GM12864 (cell line): ENCODE results near the gene GADD45GIP1.
"Not testable (repeated sequence)": the region's sequence is repeated elsewhere in the genome, so short reads cannot be mapped to it uniquely, and the experiment has no call there.

ENCODE experiments used
- DNase-seq: peaks from one replicate; pipeline ENCODE4 v3.0.0-alpha.2; 2011; ENCODE audit warnings: low read depth
- H3K4me3 ChIP-seq: 2 replicates; pipeline ENCODE4 v1.5.1; 2011; ENCODE audit warnings: mild to moderate bottlenecking, low read depth, low read length, control low read depth
- TF ChIP-seq, protein P1 (sequence below): IDR thresholded peaks from 2 replicates; pipeline ENCODE4 v1.5.1; 2011; ENCODE audit warnings: low read depth, mild to moderate bottlenecking, moderate library complexity, low read length, control low read depth, inconsistent platforms; ENCODE audit errors: missing control alignments

The GADD45GIP1 gene

GRCh38 chr19:12983542-12984142 lies 26.6 kb upstream of the GADD45GIP1 start:
- H3K4me3 ChIP-seq = no peak overlapping the region
- no peak for DNase-seq
- TF ChIP-seq, protein P1, sequence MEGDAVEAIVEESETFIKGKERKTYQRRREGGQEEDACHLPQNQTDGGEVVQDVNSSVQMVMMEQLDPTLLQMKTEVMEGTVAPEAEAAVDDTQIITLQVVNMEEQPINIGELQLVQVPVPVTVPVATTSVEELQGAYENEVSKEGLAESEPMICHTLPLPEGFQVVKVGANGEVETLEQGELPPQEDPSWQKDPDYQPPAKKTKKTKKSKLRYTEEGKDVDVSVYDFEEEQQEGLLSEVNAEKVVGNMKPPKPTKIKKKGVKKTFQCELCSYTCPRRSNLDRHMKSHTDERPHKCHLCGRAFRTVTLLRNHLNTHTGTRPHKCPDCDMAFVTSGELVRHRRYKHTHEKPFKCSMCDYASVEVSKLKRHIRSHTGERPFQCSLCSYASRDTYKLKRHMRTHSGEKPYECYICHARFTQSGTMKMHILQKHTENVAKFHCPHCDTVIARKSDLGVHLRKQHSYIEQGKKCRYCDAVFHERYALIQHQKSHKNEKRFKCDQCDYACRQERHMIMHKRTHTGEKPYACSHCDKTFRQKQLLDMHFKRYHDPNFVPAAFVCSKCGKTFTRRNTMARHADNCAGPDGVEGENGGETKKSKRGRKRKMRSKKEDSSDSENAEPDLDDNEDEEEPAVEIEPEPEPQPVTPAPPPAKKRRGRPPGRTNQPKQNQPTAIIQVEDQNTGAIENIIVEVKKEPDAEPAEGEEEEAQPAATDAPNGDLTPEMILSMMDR = peak; percentile 81

DNA sequence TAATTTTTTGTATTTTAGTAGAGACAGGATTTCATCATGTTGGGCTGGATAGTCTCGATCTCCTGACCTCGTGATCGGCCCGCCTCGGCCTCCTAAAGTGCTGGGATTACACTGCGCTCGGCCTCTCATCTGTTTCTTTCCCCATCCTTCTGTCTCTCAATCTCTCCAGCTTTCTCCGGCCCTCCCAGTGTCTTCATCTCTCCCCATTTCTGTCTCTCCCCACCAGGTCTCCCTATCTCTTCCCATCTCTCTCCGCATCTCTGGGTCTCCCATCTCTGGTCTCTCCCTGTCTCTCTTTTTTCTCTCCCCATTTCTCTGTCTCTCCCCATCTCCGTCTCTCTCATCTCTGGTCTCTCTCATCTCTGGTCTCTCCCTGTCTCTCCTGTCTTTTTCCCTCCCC lies 26.1 kb upstream of the GADD45GIP1 start:
- DNase-seq = no peak
- TF ChIP-seq, protein P1 = no peak
- no peak overlapping the region for H3K4me3 ChIP-seq

GRCh38 chr19:12982648-12983047 lies 25.6 kb upstream of the GADD45GIP1 start:
- DNase-seq = no peak
- TF ChIP-seq, protein P1 = no peak
- no peak overlapping the region for H3K4me3 ChIP-seq

DNA sequence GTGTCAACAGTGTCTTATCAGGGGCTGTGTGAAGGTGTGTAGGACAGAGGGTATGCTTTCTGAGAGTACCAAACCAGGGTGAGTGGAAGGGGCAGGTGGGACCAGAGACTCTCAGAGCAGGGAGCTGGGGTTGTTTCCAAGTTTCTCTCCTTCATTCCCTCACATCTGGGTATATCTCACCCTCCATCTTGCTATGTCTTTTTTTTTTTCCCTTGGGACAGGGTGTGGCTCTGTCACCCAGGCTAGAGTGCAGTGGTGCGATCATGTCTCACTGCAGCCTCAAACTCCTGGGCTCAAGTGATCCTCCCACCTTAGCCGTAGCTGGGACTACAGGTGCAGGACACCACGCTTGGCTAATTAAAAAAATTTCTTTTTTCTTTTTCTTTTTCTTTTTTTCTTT lies 23.0 kb upstream of the GADD45GIP1 start:
- no peak overlapping the region for H3K4me3 ChIP-seq
- no peak for DNase-seq
- TF ChIP-seq, protein P1 = no peak

- H3K4me3 ChIP-seq, DNase-seq: not testable (repeated sequence)
Measured at GRCh38 chr19:12976109-12976508, 19.1 kb upstream of the GADD45GIP1 start.

DNA sequence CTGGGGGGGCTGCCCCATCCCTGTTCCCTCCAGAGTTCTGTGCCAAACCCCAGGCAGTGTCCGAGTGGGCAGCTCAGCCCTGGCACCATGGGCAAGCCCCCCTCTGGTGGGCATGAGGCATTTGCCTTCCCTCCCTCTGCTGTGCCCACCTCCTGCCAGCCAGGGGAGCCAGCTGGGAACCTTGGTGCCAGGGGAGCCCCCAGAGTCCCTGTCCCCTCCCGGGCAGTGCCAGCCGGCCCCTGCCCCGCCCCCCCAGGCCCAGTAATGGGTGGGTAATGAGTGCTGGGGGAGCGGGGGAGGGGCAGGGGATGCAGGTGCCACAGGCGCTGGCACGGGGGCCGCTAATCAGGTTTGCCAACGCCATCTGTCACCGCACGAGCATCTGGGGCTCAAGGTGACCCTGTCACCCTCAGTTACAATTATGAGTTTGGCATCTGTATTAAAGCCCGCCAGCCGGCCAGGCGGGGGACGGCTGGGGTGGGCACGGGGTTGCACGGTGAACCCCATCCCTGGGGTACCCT lies 18.3 kb upstream of the GADD45GIP1 start:
- H3K4me3 ChIP-seq = no peak overlapping the region
- DNase-seq = no peak
- TF ChIP-seq, protein P1 = no peak

- no peak for DNase-seq
- H3K4me3 ChIP-seq = no peak overlapping the region
- TF ChIP-seq, protein P1 = no peak
Measured at GRCh38 chr19:12974301-12975220, 17.5 kb upstream of the GADD45GIP1 start.
